ENCODE measurements around the gene MAT2A. TPM values are rescaled to one million over a fixed set of nuclear protein-coding genes. Genes with fewer than 3 reads are reported as not detected.

The MAT2A gene
- total and polyA plus RNA-seq, 12 donors = 81.7 to 460 (median 122) TPM

DNA sequence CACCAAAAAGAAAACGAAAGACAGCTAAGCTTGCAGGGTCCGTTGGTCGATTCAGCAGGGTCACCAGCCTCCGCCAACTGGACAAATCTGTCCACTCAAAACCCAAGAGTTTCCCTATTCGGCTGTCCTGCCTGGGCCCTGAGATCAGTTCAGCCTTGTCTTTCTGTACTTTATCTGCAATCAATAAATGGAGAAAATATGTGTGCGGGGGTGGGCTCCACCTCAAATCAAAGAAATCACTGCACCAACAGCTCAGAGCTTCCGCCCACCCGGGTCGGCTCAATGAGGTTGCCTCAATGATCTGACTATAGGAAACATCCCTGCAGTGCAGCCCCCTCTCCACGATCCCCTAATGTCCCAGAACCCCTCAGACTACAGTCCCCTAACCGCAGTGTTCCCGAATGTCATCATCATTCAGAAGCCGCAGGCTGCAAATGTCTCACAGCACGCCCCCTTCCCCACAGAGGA is 21.9 kb downstream of the MAT2A start:
- H3K27ac ChIP-seq = peak overlapping the region; percentile 60 to 97 (median 91)
- intact Hi-C loops (cut with DNase I) = loop anchor here in 8 of 10 donors (2.0 to 10.0 kb wide), 6 partner anchors 36 to 56 kb away; partner anchors contain the start of genes TMEM150A (in 5 of the 8), C2orf68 (in 2 of the 8), RNF181 (in 2 of the 8) and USP39 (in 2 of the 8)
- peaks cover 0 to 36% (median 27%) of the 10 kb centered on the region in 9 donors for H3K4me1 ChIP-seq
- no peaks in the 10 kb centered on the region for H3K27me3 ChIP-seq
- H3K36me3 ChIP-seq = peaks cover 0 to 36% (median 5%) of the 10 kb centered on the region in 9 donors
- peak overlapping the region; percentile 79 to 91 (median 85) for H3K4me3 ChIP-seq
- WGBS, 2 donors = 4% methylated on average over 14 of the region's 14 CpGs
- ATAC-seq (peak in 5 of 8 donors; percentile 1 to 31 (median 28)), DNase-seq (no peak)
- TF ChIP-seq, protein P1, sequence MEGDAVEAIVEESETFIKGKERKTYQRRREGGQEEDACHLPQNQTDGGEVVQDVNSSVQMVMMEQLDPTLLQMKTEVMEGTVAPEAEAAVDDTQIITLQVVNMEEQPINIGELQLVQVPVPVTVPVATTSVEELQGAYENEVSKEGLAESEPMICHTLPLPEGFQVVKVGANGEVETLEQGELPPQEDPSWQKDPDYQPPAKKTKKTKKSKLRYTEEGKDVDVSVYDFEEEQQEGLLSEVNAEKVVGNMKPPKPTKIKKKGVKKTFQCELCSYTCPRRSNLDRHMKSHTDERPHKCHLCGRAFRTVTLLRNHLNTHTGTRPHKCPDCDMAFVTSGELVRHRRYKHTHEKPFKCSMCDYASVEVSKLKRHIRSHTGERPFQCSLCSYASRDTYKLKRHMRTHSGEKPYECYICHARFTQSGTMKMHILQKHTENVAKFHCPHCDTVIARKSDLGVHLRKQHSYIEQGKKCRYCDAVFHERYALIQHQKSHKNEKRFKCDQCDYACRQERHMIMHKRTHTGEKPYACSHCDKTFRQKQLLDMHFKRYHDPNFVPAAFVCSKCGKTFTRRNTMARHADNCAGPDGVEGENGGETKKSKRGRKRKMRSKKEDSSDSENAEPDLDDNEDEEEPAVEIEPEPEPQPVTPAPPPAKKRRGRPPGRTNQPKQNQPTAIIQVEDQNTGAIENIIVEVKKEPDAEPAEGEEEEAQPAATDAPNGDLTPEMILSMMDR (IDR thresholded peaks at IDR 0.05) = no peak
- H3K9me3 ChIP-seq = no peaks in the 10 kb centered on the region

DNA sequence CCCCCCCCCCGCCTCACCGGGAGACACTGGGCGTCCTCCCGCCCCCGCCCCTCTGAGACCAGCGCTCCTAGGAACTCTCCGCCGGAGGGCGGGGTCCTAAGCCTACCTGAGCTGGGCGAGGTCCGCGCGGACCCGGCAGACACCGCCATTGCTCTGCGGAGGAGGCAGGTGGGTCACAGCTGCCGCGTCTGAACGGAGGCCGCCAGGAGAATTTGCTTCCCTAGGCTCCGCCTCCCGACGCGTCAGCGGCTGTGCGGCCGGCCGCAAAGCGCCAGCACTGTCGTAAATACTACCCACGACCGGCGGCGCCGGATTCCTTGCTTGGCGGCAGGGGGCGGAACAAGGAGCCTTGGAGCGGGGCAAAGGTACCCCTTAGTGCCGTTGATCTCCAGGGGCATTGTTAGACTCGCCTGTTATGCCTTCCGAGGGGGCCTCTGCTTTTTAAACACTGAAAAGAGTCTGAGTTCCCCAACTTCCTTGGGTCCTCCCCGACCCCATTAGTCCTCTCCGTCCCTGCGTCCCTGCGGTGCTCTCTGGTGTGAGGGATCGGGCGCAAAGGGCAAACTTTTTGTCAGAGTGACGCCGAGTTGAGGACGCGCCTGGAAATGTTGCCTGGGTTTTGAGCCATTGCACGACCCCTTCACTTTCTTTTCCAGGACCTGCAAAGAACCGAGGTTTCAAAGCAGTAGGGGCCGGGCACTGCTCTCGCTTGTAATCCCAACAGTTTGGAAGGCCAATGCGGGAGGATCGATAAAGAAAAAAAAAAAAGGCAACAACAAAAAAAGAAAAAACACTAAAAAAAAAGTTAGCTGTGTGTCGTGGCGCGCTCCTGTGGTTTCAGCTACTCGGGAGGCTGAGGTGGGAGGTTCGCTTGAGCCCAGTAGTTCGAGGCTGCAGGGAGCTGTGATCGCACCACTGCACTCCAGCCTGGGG is 22.6 kb downstream of the MAT2A start, which contains the start of gene GGCX:
GGCX (minus strand) TSS at position 214 of the 933 bp plus-strand sequence; CDS start at position 149, 65 bp downstream.
- TF ChIP-seq, protein P1 (IDR thresholded peaks at IDR 0.05) = peak in 4 of 9 donors; percentile 14 to 47 (median 34)
- DNase-seq = peak; percentile 96 to 97
- intact Hi-C loops (cut with DNase I) = loop anchor here in 8 of 10 donors (2.0 to 10.0 kb wide), 6 partner anchors 36 to 55 kb away; partner anchors contain the start of genes TMEM150A (in 5 of the 8), C2orf68 (in 2 of the 8), RNF181 (in 2 of the 8) and USP39 (in 2 of the 8)
- peaks cover 0 to 29% (median 5%) of the 10 kb centered on the region in 9 donors for H3K36me3 ChIP-seq
- no peaks in the 10 kb centered on the region for H3K27me3 ChIP-seq
- no peaks in the 10 kb centered on the region for H3K9me3 ChIP-seq
- H3K27ac ChIP-seq = peak within 1 kb of the TSS; percentile 60 to 97 (median 91)
- H3K4me1 ChIP-seq = peaks cover 0 to 36% (median 27%) of the 10 kb centered on the region in 9 donors
- peak; percentile 94 to 98 (median 96) for ATAC-seq
- peak within 1 kb of the TSS; percentile 79 to 91 (median 85) for H3K4me3 ChIP-seq
- WGBS, 2 donors = 3 to 4% methylated on average over 64 of the region's 64 CpGs

DNA sequence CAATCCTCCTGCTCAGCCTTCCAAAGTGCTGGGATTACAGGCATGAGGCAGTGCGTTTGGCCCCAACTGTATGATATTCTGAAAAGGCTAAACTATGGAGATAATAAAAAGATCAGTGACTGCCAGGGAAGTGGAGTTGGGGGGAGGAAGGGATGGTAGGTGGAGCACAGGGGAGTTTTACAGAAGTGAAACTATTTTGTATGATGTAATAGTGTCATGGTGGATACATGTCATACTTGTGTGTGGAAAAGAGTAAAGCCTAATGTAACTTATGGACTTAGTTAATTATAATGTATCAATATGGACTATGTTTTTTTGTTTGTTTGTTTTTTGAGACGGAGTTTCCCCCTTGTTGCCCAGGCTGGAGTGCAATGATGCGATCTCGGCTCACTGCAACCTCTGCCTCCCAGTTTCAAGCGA is 25.2 kb downstream of the MAT2A start:
- TF ChIP-seq, protein P1 (IDR thresholded peaks at IDR 0.05) = no peak
- H3K36me3 ChIP-seq = peaks cover 0 to 4% (median 0%) of the 10 kb centered on the region in 9 donors
- H3K27me3 ChIP-seq = no peaks in the 10 kb centered on the region
- DNase-seq (no peak), ATAC-seq (no peak)
- H3K4me1 ChIP-seq = peaks cover 0 to 36% (median 22%) of the 10 kb centered on the region in 9 donors
- H3K4me3 ChIP-seq = no peak overlapping the region
- no peaks in the 10 kb centered on the region for H3K9me3 ChIP-seq
- WGBS, 2 donors = 85 to 93% methylated on average over 5 of the region's 5 CpGs
- intact Hi-C loops (cut with DNase I) = loop anchor here in 7 of 10 donors (5.0 to 10.0 kb wide), 4 partner anchors 33 to 51 kb away; partner anchors contain the start of genes TMEM150A (in 4 of the 7), C2orf68 (in 2 of the 7), RNF181 (in 2 of the 7) and USP39 (in 1 of the 7)
- H3K27ac ChIP-seq = peak overlapping the region in 1 of 10 donors; percentile 69

DNA sequence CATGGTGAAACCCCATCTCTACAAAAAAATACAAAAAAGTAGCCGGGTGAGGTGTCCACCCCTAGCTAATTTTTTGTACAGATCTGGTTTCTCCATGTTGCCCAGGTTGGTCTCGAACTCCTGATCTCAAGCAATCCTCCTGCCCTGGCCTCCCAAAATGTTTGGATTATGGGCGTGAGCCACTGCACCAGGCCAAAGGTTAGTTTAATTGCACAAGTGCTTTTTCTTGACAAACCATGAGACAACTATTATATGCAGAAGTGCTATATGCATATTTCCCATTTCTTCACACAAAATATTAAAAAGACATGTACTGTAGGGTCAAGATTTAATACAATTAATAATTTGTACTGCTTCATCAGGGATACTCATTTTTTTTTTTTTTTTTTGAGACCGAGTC is 27.3 kb downstream of the MAT2A start:
- Histone ChIP-seq H3K4me3 (no peak overlapping the region), H3K27me3 (no peaks in the 10 kb centered on the region), H3K9me3 (no peaks in the 10 kb centered on the region), H3K4me1 (peaks cover 0 to 20% (median 6%) of the 10 kb centered on the region in 9 donors), H3K27ac (no peak overlapping the region), H3K36me3 (no peaks in the 10 kb centered on the region)
- TF ChIP-seq, protein P1 (IDR thresholded peaks at IDR 0.05) = no peak
- intact Hi-C loops (cut with DNase I) = loop anchor here in 1 of 10 donors (10.0 kb wide), 1 partner anchor 49 kb away; the partner anchor contains the start of genes C2orf68 and USP39
- DNase-seq = no peak
- 75 to 76% methylated on average over 4 of the region's 4 CpGs for WGBS, 2 donors
- no peak for ATAC-seq
